Astrocyte (in vitro differentiated cells and primary cell): ENCODE measurements around the gene IL4I1. TPM values are rescaled to one million over a fixed set of nuclear protein-coding genes. Genes with fewer than 3 reads are reported as not detected.

Experiments used
- DNase-seq: peaks from one replicate; pipeline ENCODE4 v3.0.0-alpha.2; 2010; ENCODE audit warnings: low read depth
- FAIRE-seq: peaks from 2 replicates; lab custom pipeline; 2011; peaks lifted over from hg19 to GRCh38; lab: Jason Lieb, UNC
- H2AFZ ChIP-seq: 2 replicates; pipeline ENCODE4 v1.6.0; 2012; ENCODE audit warnings: low read depth, low read length, inconsistent platforms
- H3K27ac ChIP-seq: 2 replicates; pipeline ENCODE4 v1.5.1; 2011; ENCODE audit warnings: low read depth, low read length, inconsistent platforms
- H3K27me3 ChIP-seq: 2 replicates; pipeline ENCODE4 v1.6.0; 2011; ENCODE audit warnings: low read length, inconsistent platforms; ENCODE audit not compliant: insufficient read depth
- H3K36me3 ChIP-seq: 2 replicates; pipeline ENCODE4 v1.5.1; 2011; ENCODE audit warnings: low read length, inconsistent platforms; ENCODE audit not compliant: insufficient read depth
- H3K4me1 ChIP-seq: 2 replicates; pipeline ENCODE4 v1.5.1; 2011; ENCODE audit warnings: low read length, inconsistent platforms; ENCODE audit not compliant: insufficient read depth
- H3K4me2 ChIP-seq: 2 replicates; pipeline ENCODE4 v1.6.0; 2012; ENCODE audit warnings: low read length, inconsistent platforms
- H3K4me3 ChIP-seq: 2 replicates; pipeline ENCODE4 v1.5.1; 2011; ENCODE audit warnings: low read depth, mild to moderate bottlenecking, low read length, inconsistent platforms; ENCODE audit not compliant: insufficient read depth
- H3K79me2 ChIP-seq: 2 replicates; pipeline ENCODE4 v1.6.0; 2012; ENCODE audit warnings: mild to moderate bottlenecking, low read length, inconsistent platforms; ENCODE audit not compliant: insufficient read depth
- H3K9ac ChIP-seq: 2 replicates; pipeline ENCODE4 v1.6.0; 2012; ENCODE audit warnings: mild to moderate bottlenecking, low read length, inconsistent platforms
- H3K9me3 ChIP-seq: 2 replicates; pipeline ENCODE4 v1.5.1; 2012; ENCODE audit warnings: low read depth, mild to moderate bottlenecking, low read length, inconsistent platforms; ENCODE audit not compliant: insufficient read depth
- H4K20me1 ChIP-seq: 2 replicates; pipeline ENCODE4 v1.6.0; 2012; ENCODE audit warnings: low read length, inconsistent platforms; ENCODE audit not compliant: insufficient read depth
- H3K27ac Mint-ChIP-seq: one replicate; pipeline ENCODE4 v1.8.0; 2021; ENCODE audit warnings: mild to moderate bottlenecking, mixed read lengths; ENCODE audit not compliant: unreplicated experiment
- H3K27me3 Mint-ChIP-seq: one replicate; pipeline ENCODE4 v1.8.0; 2021; ENCODE audit warnings: low read depth, mixed read lengths; ENCODE audit not compliant: unreplicated experiment
- H3K36me3 Mint-ChIP-seq: one replicate; pipeline ENCODE4 v1.8.0; 2021; ENCODE audit warnings: low read depth, mixed read lengths; ENCODE audit not compliant: unreplicated experiment
- H3K4me1 Mint-ChIP-seq: one replicate; pipeline ENCODE4 v1.8.0; 2021; ENCODE audit warnings: low read depth, mixed read lengths; ENCODE audit not compliant: unreplicated experiment
- H3K4me3 Mint-ChIP-seq: one replicate; pipeline ENCODE4 v1.8.0; 2021; ENCODE audit warnings: mild to moderate bottlenecking, moderate library complexity, mixed read lengths; ENCODE audit not compliant: unreplicated experiment
- H3K9me3 Mint-ChIP-seq: one replicate; pipeline ENCODE4 v1.8.0; 2021; ENCODE audit warnings: mild to moderate bottlenecking, mixed read lengths; ENCODE audit not compliant: unreplicated experiment
- CTCF ChIP-seq: IDR thresholded peaks from 2 replicates; pipeline ENCODE4 v1.5.1; 2011; ENCODE audit warnings: low read depth, mild to moderate bottlenecking, inconsistent platforms, low read length, moderate library complexity; ENCODE audit not compliant: insufficient read depth
- EZH2 ChIP-seq: IDR thresholded peaks from 2 replicates; pipeline ENCODE4 v1.6.1; 2012; ENCODE audit warnings: mild to moderate bottlenecking, low read length, inconsistent platforms; ENCODE audit not compliant: insufficient read depth
- total RNA-seq: library from RNA; stranded (reverse); gene quantifications from 2 replicates; pipeline ENCODE4 v1.2.1, GENCODE V29; 2021

The IL4I1 gene
- total RNA-seq, 1 donor from 2014 or later: 0.27 TPM

- no peaks in the 10 kb centered on the region for H3K9me3 Mint-ChIP-seq
- no peak overlapping the region for H3K27ac Mint-ChIP-seq
- TF ChIP-seq EZH2 (no peak), CTCF (no peak)
- Histone ChIP-seq H3K9ac (peak overlapping the region; percentile 7), H3K9me3 (no peaks in the 10 kb centered on the region), H3K27me3 (no peaks in the 10 kb centered on the region), H3K4me1 (peaks cover 19% of the 10 kb centered on the region), H3K36me3 (peaks cover 6% of the 10 kb centered on the region), H3K4me2 (no peak overlapping the region), H3K27ac (no peak overlapping the region), H3K79me2 (peaks cover 96% of the 10 kb centered on the region), H4K20me1 (peaks cover 87% of the 10 kb centered on the region), H2AFZ (no peak overlapping the region), H3K4me3 (no peak overlapping the region)
- no peak for DNase-seq
- FAIRE-seq: no peak
- no peaks in the 10 kb centered on the region for H3K27me3 Mint-ChIP-seq
- H3K36me3 Mint-ChIP-seq: peaks cover 4% of the 10 kb centered on the region
- H3K4me3 Mint-ChIP-seq: no peak overlapping the region
- H3K4me1 Mint-ChIP-seq: peaks cover 19% of the 10 kb centered on the region
Measured at GRCh38 chr19:49923055-49924003, 26.6 kb upstream of the IL4I1 start.

GRCh38 chr19:49921871-49922795, 25.4 kb upstream of the IL4I1 start:
- Histone ChIP-seq H3K27ac (peak overlapping the region; percentile 32), H3K36me3 (peaks cover 8% of the 10 kb centered on the region), H3K9ac (peak overlapping the region; percentile 44), H3K9me3 (no peaks in the 10 kb centered on the region), H3K4me1 (peaks cover 13% of the 10 kb centered on the region), H3K27me3 (no peaks in the 10 kb centered on the region), H2AFZ (no peak overlapping the region), H3K4me2 (peak overlapping the region; percentile 63), H3K79me2 (peaks cover 97% of the 10 kb centered on the region), H4K20me1 (peaks cover 88% of the 10 kb centered on the region), H3K4me3 (no peak overlapping the region)
- peaks cover 14% of the 10 kb centered on the region for H3K4me1 Mint-ChIP-seq
- FAIRE-seq (no peak), DNase-seq (peak; percentile 47)
- peaks cover 7% of the 10 kb centered on the region for H3K36me3 Mint-ChIP-seq
- no peaks in the 10 kb centered on the region for H3K27me3 Mint-ChIP-seq
- H3K9me3 Mint-ChIP-seq: no peaks in the 10 kb centered on the region
- H3K27ac Mint-ChIP-seq: peak overlapping the region; percentile 80
- H3K4me3 Mint-ChIP-seq: peak overlapping the region; percentile 35
- TF ChIP-seq EZH2 (no peak), CTCF (no peak)
